GM18508 (cell line): Measurements from ENCODE around the gene RSU1.

Experiments
- ATAC-seq: cut with Tn5 transposase; IDR thresholded peaks from one replicate; pipeline ENCODE4 v1.9.1; 2021; ENCODE audit warnings: moderate number of reproducible peaks; ENCODE audit not compliant: insufficient read depth, unreplicated experiment

Gene RSU1

DNA sequence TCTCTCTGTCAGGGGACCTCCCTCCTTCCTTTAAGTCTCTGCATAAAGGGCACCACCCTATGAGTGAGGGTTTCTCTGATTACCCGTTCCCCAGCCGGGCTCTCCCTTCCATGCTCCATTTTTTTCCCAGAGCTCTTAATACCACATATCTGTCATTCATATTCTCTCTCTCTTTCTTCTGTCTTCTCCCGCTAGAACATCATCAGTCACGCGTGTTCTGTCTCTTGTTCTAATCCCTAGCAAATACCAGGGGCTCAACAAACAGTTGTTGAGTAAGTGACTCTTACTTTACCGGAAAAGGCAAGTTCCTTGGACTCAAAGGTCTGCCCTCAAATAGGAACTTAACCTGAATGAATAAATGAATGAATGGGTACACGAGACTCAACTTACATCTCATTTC lies 68.5 kb downstream of the RSU1 start:
- no peak for ATAC-seq

DNA sequence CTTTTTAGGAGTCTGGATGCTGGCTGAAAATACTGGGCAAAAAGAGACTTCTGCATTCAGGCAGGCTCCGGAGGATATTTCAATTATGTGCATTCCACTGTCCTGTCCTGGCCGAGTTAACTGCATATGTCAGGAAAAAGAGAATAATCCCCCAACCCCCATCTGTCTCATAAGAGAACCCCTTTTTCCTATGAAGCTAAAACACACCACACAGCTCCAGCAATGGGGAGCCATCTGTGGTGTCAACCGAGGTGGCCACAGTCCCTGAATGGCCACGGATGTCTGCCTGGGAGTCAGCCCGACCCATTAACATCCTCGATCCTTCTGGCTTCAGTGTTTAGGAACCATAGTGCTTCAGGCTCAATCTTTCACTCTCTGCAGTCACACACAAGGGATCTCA lies 70.4 kb downstream of the RSU1 start:
- no peak for ATAC-seq

DNA sequence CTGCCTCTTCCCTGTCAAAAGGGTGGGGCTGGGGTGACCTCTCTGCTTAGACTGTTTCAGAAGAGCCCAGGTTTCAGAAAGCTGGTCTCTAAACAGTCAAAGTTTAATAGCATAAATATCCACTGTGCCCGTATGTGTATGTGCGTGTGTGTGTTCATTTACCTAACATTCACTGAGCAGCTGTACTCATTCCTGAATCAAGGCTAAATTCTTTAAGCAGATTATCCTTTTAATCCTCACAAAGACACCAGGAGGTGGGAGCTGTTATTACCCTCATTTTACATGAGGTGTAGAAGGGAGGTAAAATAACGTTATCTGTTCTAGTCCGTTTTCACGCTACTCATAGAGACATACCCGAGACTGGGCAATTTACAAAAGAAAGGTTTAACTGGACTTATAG lies 72.2 kb downstream of the RSU1 start:
- ATAC-seq = no peak

DNA sequence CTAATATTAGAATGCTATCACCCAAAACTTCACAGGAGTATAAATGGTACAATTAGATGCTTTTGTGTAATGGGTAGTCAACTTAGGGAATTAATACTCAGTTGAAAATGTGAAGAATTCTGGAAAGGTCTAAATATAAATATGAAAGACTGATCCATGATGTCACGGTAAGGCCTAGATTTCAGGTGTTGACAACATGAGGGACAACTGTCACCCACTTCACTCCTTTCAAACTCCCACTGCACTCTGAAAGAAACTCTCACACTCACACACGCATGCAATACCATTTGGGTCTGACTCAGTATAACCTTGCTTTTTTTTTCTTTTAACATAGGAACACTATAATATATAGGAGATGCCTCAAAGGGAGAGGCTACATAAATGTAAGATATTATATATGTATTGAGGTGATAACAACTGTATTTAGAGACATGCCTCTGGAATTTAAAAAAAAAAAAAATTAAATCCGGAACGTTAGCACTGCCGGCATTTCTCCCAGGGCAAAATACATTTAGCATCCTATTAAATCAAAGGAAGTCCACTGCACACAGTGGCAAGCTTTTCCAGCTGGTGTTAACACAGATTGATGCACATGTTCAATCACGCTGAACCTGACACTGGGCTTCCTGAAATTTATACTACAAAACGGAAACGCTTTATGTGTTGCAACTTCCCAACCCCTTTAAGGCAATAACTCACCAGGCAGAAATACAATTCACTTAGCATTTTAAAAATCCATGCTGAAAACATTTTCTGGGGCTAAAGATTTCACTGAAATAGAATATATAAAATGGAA lies 74.9 kb downstream of the RSU1 start:
- ATAC-seq = no peak

DNA sequence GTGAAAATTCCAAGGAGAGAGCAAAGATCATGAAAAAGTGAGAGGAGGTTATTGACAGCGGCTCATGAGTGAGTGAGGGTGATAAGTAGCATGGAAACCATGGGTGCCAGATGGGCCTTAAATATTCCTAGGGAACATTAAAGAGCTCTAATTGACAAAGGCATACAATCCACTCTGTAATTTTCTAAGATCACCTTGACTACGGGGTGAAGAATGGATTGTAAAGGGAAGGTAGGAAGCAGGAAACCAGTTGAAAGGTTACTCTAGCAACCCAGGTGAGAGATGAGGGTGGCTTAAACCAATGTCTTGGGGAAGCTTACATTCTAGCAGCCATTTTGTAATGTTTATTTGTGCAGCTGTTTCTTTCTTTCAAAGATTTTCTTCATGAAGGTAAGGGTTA lies 75.7 kb downstream of the RSU1 start:
- ATAC-seq = no peak

DNA sequence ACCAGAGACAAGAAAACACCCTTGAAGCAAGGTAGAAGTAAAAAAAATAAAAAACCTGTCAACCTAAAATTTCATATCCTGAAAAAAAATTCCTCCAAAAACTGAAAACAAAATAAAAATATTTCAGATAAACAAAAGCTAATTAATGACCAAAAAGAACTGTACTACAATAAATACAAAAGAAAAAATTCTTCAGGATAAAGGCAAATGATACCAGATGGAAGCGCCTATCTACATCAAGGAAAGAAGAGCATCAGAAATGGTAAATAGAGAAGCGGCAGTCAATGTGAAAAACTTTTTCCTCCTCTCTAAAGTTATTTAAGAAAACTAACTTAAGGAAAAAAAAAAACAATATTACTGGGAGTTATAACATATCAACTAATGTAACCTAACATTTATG lies 79.8 kb downstream of the RSU1 start:
- ATAC-seq = no peak

DNA sequence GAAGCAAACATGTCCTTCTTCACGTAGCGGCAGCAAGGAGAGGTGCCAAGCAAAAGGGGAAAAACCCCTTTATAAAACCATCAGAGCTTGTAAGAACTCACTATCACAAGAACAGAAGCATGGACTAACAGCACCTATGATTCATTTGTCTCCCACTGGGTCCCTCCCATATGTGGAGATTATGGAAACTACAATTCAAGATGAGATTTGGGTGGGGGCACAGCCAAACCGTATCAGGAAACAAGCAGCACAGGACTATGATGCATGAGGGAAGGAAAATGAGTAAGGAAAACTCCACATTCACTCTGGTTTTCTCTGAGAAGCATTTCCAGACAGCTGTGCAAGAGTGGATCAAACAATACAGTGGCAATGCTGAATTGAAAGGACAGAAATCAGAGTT lies 81.6 kb downstream of the RSU1 start:
- ATAC-seq = no peak

DNA sequence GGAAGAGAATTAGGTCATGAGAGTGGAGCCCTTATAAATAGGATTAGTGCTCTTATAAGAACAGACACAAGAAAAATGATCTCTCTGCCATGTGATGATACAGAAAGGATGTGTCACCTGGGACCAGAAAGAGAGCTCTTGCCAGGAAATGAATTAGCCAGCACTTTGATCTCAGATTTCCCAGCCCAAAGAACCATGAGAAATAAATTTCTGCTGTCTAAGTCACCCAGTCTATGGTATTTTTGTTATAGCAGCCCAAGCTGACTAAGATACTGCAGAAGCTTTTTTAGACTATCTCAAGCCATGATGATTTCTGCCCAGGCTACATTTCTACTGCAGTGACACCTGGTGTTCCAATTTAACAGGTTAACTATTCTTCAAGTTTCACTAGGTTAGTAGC lies 84.8 kb downstream of the RSU1 start:
- no peak for ATAC-seq

DNA sequence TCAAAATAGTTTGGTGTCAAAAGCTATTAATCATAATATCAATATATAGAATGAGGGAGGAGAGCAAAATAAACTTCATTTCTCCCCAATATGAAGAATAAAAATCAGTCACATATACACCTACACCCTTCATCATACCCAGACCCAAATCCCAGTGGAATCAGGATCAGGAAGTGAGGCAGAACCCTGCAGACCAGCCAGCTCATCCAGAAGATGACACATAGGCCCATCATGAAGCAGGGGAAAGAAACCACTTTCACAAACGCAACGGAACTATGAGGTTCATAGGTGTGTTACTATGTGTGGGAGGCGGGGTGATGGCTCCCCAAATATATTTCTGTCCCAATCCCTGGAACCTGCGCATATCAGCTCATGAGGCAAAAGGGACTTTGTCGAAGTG lies 89.0 kb downstream of the RSU1 start:
- ATAC-seq = no peak

DNA sequence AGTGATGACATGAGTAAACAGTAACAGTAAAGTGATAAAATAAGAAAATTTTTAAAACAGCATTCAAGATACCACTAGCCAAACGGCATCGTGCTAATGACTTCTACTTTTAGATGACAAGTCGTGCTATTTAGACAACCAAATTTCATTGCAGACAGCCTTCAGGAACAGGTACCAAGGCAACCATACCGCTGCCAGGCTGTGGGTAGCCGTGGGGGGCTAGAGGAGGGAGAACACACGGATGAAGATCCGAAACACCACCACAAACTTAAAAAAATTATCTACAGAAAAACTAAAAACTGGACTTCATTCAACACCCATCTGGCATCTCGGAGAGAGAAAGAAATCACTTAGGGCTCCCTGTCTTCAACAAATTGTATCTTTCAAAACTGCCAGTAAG lies 89.6 kb downstream of the RSU1 start:
- ATAC-seq = no peak

DNA sequence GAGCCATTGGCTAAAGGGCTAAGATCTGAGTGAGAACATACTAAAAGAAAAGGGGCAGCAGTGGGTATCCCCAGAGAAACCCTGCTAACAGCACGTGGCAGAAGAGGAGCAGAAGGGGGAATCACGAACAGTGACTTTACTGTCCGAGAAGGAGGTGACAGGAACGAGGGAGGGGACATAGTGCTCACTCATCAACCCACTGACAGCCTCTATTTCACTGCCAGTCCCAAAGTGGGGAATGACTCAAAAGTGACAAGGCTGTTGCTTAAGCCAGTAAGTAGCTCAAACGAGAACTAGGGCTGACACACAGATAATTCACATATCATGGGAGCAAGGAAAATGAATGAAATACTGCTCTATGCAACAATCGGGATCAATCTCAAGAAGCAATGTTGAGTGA lies 92.7 kb downstream of the RSU1 start:
- no peak for ATAC-seq

DNA sequence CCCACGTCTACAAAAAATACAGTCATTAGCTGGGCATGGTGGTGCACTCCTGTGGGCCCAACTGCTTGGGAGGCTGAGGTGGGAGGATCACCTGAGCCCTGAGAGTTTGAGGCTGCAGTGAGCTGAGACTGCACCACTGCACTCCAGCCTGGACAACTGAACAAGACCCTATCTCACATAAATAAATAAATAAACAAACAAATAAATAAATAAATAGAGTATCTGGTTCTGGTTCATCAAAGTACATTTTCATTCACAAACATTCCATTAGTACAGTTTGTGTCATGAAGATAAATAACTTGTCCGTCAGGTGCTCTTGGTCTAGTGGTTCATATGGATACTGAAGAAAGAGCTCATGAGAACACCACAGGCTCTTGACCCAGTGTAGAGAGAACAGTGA lies 96.4 kb downstream of the RSU1 start:
- no peak for ATAC-seq

DNA sequence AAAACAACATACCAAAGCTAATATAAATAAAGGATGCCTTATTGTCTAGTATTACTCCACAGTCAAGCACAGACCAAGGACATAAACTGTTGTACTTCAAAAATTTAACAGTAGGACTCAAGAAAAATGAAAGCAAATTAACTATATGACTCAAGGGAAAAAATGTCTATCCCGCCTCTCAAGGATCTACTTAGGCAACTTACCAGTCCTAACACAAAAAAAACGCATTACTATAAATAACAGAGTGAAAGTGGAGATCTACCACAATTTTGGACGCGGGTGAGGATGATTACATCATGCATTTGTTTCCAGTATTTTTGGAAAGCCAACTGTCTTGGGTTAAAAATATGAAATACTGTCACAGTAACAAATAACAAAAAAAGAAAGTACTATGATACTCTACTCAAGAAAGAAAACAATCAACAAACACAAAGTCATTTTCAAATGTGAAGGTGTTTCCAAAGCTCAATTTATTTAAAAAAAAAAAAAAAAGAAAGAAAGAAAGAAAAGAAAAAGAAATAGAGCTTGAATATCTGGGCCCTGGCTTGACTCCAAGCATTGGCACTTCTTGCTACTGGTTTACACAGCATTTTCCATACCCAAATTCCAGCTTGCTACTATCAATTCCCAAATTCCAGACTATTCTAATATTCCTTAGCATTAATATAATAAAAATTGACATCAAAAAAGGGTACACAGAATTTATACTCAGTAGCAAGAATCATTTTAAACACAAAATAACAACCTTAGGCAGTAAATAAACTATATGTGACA lies 99.4 kb downstream of the RSU1 start:
- no peak for ATAC-seq

DNA sequence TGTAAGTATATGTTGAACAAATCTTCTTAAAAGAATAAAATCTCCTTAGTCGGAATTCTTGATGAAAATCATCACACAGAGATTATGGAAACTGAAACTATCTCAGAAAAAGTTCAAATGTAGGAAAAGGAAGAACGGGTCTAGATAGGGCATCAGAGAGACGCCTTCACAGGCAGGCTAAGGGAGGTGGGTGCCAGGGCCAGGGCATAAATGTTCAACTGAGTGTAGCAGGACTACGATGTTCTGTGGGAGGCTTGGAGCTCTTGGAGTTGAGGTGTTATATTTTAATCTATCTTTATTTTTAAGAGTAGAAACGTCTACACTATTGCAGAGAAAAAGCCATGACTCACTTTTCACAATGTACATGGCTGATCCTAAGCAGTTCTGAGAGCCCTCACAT lies 101.2 kb downstream of the RSU1 start:
- ATAC-seq = no peak

DNA sequence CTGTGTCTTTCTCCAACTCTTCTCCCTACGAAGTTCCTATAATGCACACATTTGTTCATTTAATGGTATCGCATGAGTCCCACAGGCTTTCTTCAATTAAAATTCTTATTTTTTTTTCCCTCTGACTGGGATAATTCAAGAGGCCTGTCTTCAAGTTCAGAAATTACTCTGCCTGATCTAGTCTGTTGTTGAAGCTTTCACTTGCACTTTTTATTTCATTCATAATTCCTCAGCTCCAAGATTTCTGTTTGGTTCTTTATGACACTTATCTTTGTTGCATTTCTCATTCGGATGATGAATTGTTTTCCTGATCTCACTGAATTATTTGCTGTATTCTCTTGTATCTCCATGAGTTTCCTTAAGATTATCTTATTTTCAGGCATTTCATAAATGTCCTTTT lies 103.9 kb downstream of the RSU1 start:
- ATAC-seq = no peak

DNA sequence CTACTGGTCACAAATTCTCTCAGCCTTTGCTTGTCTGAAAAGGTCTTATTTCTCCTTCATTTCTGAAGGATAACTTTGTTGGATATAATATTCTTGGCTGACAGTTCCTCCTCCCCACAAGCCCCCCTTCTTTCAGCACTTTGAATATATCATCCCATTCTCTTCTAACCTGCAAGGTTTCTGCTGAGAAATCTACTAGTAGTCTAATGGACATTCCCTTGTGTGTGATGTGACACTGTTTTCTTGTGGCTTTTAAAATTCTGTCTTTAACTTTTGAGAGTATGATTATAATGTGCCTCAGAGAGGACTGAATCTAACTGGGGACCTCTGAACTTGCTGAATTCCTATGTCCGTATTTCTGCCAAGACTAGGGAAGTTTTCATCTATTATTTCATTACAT lies 104.3 kb downstream of the RSU1 start:
- ATAC-seq = no peak

DNA sequence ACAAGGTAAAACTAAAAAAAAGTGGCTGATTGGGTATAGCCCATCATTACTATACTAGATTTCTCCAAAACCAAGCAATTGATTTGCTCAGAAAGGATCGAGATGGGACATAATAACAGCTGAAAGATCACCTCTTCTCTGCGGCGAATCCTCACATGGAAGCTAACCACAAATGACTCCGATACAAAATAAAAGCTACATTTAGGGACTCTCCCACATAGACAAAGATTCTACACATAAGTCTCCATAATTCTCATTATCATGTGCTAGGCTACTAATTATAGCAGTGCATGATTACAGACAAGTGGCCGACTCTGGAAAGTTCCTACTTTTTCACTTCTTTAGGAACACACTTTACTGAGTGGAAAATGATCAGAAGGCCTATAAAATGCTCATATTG lies 116.9 kb downstream of the RSU1 start:
- ATAC-seq = no peak

DNA sequence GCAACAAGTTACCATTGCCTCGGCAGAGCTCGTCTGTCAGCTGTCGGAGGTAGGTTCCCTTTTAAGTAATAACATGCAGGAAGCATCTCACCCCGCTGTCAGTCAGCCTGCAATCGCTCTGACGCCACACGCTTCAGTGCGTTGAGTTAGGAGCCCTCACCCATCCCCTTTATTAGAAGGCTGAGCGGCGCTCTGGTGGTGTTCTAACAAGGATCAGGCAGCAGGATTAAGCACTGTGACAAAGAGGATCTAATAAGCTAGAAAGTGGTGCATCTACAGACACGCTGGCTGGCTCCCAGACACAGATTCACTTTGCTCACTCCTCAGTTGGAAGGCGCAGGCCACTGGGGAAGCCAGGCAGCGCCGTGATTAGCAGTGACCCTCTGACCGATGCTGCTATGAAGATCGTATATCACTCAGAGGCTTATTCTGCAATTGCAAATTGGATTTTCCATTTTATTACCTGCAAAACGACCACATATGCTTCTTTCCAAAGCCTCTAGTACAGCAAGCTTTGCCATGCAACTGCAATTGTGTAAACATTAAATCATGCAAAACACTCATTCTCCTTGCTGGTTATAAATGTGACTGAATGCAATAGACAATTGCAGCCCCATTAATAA lies 117.7 kb downstream of the RSU1 start:
- ATAC-seq = no peak

DNA sequence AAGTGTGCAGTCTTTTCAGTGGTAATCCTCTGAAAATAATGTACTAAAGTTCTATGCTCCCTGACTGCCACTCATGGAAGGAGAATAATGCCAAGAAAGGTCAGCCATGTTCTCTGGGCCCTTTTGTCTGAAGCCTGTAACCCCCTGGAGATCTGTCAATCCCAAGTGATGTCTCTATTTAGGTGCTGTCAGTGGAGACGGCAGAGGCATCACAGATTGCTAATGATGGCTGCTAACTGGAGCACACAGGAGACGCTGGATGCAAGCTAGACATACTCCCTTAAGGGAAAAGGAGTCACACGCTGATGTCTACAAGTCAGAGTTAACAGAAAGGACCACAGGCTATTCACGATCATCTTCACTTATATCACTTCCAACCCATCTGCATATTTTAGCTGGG lies 118.8 kb downstream of the RSU1 start:
- no peak for ATAC-seq

DNA sequence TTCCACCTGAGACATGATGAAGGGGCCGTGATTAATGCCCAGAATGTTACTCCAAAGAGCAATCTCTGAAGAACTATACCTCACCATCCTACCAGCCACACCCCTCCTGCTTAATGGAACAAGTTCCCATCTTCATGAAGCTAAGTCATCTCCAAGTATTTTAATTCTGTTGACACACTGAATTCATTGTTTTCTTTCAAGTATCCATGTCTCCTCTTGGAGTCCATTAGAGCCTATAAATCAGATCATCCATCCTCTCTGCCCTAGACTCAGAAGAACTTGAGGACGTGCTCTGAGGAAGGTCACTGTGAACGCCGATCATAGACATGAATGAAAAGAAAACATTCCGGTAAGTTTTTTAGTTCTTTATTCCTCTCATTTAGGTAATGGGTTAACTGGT lies 126.8 kb downstream of the RSU1 start:
- ATAC-seq = no peak

DNA sequence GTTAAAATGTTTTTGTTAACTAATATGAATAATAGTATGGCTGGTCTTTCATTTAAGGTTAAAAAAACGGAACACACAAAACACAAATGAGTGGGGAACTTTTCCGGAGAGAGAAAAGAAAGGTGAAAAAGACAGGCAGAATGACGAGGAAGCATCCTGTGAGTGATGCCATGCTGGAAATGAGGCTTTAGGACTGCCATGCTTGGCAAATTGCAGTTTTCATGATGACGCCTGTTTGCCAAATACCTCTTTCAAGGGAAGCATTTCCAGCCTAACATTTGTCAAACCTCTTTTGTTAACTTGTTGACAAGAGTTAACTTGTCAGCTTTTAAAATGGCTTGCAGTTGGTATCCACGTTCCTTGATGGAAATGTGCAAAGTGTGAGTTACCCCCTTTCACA lies 127.5 kb downstream of the RSU1 start:
- no peak for ATAC-seq

DNA sequence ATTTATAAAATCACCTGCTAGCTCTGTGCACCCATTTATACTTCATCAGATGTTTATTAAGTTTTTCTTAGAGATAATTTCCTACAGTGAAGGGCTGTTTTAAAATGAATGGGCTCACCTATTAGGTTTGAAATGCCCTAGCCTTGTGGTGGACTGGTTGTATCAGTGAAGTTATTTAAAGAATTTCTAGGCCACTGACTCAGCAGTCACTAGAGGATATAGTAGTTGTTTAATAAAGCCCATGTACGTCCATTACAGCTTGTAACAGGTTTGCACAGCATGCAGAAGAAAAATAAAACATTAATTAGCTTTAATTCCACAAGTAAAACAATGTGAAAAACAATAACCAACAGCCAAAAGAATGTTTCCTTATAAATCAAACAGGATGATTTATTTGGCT lies 128.0 kb downstream of the RSU1 start:
- no peak for ATAC-seq
